CD4-positive, alpha-beta T cell treated with Interferon gamma for 1 hour (primary cell): Measurements from ENCODE around the gene CDHR3.

Experiments
- DNase-seq: peaks from one replicate; pipeline ENCODE4 v3.0.0-alpha.2; 2020

CDHR3 gene

DNA sequence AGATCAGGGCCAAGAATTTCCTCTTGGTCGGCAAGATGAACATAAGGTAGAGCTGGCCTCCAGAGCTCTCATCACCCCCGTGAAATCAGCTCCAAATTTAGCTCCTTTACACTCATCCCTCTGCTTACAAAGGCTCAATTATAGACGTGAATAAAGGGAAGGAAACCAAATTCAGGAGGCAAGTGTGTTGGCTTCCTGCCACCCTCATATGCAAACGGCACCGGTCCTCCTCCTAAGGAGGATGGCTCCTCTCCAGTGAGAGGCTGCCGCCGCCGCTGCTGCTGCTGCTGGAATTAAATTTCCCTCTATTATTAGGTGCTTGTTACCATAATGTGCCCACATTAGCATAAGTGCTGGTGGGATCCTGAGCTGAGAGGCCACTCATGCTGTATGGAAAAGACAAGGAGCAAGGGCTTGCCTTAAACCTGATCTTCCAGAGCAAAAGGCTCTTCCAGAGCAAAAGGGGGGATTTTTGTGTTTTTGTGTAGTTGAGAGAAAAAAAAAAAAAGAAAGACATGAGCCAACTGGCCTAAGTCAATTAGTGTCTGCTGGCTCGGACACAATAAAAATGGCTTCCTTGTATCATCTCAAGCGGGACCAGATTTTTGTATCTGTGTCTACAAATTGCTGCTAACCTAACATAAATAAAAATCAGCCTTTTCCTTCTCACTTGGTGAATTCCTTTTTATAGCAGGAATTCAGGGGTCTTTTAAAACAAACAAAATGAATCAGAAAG lies 68.4 kb downstream of the CDHR3 start:
- no peak for DNase-seq

DNA sequence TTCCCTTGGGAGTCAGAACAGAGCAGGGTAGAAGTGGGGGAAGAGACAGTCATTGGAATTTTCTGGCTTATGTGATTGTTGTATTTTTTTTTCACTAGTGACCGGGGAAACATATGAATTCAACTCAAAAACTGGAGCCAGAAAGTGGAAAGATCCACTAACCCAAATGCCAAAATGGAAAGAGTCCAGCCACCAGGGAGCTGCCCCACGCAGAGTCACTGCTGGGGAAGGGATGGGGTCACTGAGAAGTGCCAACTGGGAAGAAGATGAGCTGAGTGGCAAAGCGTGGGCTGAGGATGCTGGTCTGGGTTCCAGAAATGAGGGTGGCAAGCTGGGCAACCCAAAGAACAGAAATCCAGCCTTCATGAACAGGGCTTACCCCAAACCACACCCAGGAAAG lies 69.2 kb downstream of the CDHR3 start:
- no peak for DNase-seq

DNA sequence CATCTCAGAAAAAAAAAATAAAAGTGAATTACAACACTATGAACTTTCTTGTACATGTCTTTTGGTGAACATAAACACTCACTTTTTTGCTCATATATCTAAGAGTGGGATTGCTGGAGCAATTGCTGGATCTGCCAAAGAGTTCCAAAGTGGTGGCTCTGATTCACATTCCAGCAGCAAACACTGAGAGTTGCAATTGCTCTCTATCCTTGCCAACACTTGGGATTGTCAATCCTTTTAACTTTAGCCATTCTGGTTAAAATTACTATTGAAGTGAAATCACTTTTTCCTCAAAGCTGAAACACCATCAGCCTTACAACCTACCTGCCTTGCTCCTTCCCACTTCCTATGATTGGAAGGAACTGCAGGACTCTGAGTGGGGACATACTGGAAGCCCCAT lies 70.7 kb downstream of the CDHR3 start:
- DNase-seq, result no peak

DNA sequence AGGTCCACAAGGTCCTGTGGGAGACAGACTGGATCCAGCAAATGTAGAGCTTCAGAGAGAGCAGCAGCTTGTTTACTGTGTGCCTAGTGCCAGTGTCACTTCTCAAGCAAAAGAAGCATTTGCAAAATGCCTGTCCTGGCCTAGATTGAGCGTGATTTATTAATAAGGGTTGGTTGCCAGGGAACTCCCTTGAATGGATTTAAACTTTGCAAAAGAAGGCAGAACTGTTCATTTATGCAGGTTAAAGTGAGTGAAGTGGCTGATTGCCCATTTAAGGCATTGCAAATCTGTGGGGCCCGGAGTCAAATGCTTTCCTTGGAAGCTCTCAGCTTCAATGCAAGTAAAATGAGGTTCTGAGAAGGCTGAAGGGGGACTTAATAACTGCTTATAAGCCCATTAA lies 71.3 kb downstream of the CDHR3 start:
- DNase-seq, result no peak

DNA sequence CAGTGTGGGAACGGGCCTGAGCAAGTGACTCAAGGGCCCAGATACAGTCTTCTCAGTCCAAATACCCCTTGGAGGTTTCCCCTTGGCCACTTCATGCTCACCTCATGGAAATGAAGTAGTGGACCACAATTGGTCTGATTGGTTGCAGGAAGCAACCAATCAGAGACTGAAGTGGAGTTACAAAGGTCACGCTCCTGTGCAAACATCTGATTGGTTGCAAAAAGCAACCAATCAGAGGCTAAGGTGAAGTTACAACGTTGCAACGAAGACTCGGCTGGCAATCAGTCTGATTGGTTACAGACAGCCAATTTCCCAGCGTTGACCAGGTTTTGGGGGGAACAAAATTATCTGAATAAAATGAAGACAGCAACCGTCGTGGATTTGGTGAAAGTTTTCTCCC lies 72.5 kb downstream of the CDHR3 start:
- no peak for DNase-seq

DNA sequence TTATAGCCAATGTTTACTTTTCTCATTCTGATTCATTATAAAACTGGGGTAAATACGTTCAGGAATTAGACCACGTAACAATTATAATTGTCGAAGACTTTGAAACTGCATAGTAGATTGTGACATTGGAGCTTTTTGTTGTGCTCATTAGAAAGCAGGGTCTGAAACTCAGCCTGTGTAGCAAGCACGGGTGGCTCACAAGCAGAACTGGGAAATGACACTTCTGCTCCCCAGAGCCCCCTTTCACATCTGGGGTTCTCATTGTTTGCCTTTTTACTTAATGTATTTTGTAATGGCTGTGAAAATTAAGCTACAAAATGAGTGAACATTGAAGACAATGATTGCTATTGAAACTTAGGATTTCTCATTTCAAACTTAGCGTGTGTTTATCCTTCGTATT lies 72.9 kb downstream of the CDHR3 start:
- DNase-seq, result no peak

DNA sequence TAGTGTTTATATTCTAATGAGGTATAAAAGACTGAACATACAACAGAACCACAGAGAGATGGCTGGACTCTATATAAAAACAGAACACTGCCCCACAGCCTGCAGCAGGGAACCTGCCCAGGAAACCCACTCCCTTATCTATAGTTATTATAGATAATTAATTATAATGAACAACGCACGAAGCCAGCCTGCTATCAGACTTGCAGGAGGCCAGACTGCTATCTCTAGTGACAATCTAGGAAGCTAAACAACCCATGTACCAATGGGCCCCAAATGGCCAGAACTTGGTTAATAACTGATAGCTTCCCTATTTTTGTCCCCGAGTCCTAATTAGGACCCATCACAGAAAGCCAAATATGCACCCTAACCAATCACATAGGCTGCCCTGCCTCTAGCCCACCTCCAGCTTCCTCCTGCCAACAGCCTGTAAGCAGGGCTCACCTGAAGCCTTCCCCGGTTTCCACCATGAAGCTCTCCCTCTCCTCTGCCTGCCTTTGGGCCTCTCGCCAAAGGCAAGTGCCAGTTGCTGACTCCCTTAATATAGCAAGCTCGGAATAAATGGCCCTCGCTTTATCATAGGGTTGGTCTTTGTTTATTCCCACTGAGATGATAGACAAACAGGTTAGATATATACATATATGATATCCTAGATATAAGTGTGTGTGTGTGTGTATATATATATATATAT lies 74.6 kb downstream of the CDHR3 start:
- DNase-seq, result no peak

DNA sequence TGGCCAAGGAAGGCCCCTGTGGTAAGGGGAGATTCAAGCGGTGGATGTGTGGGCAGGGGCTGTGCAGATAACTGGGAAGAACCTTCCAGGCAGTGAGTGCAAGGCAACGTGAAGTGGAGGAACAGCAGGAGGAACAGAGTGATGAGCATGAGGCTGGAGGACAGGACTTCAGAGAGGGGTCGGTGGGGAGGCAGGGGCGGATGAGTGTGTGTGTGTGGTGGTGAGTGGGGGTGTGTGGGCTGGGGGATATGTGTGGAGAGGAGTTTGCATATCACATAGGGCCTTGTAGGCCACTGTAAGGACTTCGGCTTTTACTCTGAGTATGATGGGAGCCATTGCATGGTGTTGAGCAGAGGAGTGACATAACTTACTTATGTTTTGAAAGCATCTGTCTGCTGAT lies 75.2 kb downstream of the CDHR3 start:
- no peak for DNase-seq

DNA sequence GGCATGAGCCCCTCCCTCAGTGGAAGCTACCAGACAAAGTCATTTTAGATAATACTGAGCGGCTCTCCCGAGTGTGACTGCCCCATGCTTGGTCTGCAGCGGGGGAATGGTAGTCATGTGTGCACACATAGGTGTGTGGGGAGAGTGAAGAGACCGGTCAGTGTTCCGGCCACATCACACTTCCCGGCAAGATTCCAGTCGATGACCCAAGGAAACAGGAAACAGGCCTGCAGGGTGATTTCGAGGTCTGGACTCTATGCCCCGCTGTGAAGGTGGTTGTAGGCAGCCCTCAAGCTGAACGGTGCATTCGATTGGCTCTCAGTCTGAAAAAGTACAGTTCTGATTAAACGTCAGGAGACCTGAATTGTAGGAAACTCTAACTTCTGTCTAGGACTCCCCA lies 75.9 kb downstream of the CDHR3 start:
- no peak for DNase-seq

DNA sequence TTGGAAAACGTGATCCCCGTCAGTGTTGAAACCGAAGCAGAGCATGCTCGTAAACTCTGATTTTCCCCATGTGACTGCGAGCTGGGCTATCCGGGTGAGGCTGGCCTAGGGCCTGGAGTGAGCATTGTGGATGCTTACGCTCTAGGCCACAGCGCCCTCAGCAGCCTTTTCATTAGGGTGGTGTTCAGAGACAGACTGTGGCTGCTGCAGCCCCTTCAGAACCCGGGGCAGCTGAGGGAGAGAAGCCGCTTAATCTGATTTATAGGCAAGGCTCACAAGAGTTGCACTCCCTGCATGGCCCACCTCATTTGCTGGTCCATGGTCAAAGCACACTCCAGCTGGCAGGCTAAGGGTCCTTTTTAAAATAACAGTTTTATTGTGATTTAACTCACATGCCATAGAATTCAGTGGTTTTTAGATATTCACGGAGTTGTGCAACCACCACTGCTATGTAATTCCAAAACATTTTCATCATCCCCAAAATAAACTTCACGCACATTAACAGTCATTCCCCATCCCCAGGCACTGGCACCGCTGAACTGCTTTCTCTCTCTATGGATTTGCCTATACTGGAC lies 76.5 kb downstream of the CDHR3 start:
- DNase-seq, result no peak

DNA sequence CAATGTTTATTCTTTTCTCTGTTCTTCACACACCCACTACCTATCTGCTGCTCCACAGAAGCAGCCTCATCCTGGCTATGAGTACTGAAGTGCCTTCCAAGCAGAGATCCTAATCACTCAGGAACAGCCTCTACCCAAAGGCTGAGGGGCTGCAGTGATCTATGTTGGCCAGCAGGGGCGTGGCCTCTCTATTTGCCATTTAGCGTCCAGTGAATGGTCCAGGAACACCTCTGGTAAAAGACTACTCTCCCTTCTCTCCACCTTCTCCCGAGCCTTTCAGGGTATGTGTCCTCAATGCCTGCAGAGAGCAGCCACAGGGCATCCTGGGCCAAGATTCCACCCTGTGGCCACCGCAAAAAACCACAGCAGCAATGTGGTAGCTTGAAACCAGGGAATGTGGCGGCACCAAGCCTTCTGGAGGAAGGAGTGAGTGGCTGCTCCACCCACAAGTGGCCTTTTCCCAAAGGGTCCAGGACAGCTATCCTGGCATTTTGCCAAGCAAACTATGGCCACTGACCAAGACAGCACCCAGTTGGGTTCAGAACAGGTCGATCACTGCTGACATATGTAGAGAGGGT lies 78.2 kb downstream of the CDHR3 start:
- peak; percentile 29 for DNase-seq

DNA sequence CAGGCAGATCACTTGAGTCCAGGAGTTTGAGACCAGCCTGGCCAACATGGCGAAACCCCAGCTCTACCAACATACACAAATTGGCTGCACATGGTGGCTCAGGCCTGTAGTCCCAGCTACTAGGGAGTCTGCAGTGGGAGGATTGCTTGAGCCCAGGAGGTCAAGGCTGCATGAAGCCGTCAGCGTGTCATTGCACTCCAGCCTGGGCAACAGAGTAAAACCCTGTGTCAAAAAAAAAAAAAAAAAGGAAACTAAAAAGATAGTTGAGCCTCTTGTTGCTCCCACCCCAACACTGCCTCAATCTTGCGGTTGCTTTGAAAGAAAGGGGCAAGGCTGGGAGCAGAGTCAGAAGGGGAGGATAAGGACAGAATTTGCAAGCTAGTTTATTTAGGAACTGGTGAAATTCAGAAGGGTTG lies 79.1 kb downstream of the CDHR3 start:
- DNase-seq, result no peak

DNA sequence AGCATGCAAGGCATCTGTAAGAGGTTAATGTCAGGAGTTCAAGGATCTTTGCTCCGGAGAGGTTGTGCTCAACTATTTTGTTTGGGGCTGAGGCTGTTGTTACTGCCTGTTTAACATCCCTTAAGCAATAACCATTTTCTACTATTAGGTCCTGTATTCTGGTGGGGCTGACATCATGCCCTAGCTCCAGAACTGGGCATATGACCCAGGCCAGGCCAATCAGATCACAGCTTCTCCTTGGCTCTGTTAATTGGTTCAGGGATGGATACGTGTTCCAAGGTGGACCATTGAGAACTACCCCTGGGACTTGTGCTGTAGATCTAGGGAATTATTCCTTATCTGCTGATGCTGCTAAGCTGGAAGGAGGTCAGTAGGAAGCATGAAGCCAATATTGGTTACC lies 82.1 kb downstream of the CDHR3 start:
- DNase-seq, result no peak

DNA sequence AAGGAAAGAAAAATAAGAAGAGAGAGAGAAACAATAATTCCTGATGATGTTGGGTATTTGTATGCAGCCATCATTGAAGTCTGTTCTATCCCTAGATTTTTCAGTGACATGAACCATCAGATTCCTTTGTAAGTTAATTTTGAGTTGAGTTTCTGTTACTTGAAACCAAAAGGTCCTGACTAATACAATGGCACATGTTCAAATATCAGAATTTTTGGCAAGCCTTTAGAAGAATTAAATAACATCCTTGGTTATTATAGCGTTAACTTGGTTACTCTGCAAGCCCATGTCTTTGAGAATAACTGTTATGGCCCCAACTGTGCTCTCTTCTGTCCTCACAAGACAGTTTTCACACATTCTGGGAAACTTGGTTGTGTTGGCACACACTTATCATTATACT lies 82.5 kb downstream of the CDHR3 start:
- no peak for DNase-seq

DNA sequence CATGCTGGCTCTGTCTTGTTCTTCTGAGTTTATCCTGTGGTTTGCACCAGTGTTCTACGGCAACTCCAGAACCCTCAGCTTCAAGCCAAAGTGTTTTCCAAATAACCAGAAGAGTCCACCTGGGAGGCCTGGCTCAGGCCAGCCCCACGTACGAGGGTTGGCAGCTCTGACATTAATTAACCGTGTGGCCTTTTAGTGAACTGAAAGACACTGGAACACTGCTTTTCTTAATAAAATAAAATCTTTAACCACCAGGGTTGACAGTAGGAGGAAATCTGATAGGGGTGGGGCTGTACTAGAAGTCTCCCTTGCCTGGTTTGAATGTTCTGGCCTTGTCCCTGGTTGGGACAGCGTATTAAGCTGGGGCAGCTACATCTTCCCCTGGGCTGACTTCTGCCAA lies 84.1 kb downstream of the CDHR3 start:
- DNase-seq, result no peak

DNA sequence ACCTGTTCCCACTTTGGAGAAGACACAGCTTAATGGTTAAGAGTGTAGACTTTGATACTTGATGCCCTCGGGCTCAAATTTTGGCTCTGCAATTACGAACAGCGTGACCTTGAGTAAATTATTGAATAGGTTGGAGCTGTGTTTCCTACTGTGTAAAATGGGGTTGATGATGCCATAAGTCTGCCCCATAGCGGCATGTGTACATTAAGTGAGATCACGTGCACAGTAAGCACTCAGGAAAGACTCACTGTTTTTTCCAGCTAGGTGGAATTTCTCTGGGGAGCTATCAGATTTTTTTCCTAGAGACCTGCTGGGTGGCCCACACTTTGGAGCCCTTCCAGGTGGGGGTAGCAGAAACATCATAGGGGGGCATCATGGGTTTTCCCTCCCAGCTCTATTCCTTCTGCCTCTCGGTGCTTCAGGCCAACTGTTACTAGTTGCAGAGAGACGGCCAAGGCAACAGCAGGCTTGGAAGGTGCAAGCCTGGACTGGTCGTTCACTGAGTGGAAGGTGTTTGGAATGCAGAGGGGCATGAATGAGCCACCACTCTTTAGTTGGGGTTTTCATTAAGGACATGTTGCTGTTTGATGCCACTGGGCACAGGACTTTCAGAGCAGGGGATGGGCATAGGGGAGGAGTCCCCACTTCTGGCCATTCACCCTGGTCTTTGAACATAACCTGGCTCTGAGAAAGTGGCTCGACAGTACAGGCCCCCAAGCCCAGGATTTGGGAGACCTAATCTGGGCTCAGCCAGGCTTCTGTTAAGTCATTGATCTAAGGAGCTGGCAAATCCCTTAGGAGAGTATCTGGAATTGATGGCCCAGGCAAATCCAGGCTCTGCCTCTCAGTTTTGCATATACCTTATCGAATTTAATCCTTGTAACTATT lies 85.0 kb downstream of the CDHR3 start:
- DNase-seq, result no peak

DNA sequence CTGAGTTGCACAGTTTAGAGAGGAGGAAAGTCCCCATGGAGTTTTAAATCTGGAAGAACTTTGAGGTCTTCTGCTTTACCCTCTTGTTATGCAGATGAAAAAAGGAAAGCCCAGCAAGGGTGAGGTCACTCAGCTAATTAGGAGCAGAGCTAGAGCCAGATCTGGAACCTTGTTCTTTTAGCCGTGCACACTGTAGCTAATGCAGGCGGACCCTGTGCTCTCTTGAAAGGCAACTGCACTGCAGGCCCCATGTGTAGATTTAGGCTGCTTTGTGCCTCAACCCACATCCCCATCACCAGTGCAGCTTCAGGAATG lies 85.6 kb downstream of the CDHR3 start:
- no peak for DNase-seq

DNA sequence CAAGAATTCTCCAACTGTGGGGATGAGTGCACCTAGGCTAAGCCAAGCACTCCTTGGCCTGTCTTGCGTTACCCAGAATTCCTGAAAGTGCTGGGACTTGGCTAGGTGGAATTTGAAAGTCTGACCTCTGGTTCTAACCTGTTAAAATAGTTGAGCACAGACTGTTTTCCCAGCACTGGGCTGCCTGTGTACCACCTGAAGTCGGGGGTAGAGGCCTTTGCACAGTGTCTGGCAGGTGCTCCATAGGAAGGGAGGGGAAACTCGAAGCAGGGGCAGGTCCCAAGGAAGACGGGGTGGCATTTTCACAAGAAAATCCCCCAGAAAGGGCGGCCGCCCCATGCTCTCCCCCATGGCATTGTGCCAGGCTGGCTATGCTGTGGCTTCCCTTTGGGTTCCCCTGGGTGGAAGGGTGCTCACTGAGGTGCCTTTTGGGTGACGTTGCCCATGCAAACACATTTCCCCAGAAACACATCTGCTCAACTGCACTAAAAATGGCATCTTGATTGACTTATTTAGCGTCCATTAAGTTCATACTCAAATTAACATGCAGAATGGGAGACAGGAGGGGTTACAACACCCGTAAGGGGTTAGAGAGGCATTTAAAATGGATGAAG lies 86.2 kb downstream of the CDHR3 start:
- peak; percentile 31 for DNase-seq

DNA sequence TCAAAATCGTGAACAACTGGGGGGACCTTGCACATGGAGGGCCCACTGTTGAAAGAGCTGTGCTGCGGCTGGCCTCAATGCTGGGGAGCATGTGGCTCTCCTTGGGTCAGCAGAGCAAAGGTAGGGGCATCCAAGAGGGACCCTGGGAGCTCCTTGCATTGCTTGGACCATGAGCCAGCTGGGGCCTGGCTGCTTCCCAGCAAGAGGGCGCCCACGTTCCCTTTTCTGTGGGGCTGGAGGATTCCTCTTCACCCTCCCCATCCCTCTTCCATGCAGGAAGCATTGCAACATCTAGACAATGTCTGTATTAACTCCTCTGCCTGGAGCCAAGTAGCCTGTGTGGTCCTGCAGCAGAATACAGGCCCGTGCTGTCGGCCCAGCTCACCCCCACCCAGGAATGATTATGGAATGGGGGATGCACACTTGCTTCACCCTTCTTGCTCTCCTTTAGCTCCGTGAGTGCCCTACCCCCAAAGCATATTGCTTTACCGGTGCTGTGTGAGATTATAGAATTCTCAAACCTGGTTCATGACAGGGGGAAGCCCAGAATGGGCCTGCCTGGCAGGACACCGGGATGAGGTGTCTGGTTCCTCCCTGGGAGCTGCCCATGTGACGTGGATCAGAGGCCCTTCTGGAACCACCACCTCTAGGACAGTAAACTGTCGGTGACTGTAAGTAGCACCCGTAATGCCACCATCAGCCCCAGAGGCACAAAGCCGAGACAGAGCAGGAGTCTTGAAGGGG lies 87.1 kb downstream of the CDHR3 start:
- no peak for DNase-seq

DNA sequence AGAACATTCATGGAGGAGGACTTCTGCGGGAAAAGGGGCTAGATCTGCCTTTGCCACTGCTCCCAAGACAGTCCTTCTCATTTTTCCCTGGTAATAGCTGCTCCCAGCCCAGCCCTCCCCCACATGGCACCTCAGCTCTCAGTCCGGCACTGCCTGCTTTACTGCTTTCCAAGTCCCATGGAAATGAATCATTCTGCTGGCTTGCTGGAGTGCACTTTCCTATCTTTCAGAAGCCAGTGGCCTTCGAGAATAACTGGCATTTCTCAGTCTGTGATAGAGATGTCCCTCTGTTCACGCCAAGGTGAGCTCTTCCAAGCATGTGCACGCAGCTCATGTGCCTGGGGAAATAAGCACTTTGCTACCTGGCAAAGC lies 87.7 kb downstream of the CDHR3 start:
- DNase-seq, result no peak

DNA sequence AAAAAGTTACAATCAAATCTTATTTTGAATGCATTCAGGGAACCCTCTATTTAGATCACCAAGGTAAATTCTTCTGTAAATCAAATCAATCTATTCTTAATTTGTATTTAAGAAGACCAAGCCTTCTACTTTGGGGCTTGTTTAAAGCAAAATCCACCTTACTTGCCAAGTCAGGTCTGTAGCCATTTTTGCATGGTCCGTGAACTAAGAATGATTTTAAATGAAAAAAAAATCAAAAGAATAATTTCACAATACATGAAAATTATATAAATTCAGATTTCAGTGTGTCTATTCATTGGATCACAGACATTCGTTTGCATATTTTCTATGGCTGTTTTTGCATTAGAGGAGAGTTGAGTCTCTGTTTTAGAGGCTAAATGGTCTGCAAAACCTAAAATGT lies 89.6 kb downstream of the CDHR3 start:
- no peak for DNase-seq

DNA sequence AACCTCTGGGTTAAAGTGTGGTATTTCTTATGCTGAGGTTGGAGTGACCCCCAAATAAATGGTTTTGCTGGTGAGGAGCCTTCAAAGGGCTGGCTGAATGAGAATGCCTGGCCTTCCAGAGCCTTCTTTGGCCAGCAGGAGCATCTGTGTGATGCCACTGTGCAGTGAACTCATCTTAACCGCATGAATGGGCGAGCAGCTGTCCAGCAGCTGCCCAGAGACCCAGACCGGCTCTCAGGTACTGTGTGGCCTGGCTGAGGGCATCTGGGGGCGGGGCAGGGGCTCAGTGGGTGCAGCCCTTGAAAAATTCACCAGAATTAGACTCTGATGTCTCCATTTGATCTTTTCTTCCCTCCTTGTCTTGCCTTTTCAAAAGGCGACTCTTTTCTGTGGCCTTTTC lies 90.0 kb downstream of the CDHR3 start:
- DNase-seq, result no peak
